A673 (cell line): ENCODE results near the gene IFT122. TPM values are rescaled to one million over a fixed set of nuclear protein-coding genes. Genes with fewer than 3 reads are reported as not detected.
A peak's percentile ranks its signal among the peaks of the same experiment; 100 is the strongest.
"Not testable (repeated sequence)": the region's sequence is repeated elsewhere in the genome, so short reads cannot be mapped to it uniquely, and the experiment has no call there.

ENCODE experiments used
- BruUV-seq: library from RNA; stranded (reverse); fragments of 400-500 nt; replicated peaks from 2 replicates; lab custom pipeline; 2021; lab: Mats Ljungman, UMichigan
- CTCF ChIA-PET: fragments of 300-600 bp; sonication (Branson Sonifier 250); formaldehyde crosslinking; loops from one replicate; lab custom pipeline; 2022; ENCODE audit warnings: antibody characterized with exemption; lab: Charles Lee
- POLR2A ChIA-PET: fragments of 300-600 bp; sonication (Branson Sonifier 250); formaldehyde crosslinking; loops from one replicate; lab custom pipeline; 2022; ENCODE audit warnings: antibody characterized with exemption; ENCODE audit not compliant: low non-redundant PET; lab: Charles Lee
- DNase-seq: peaks from one replicate; pipeline ENCODE4 v3.0.0-alpha.2; 2015; ENCODE audit warnings: low spot score
- H3K27ac ChIP-seq: fragments of 200-600 bp; sonication (generic); 2 replicates; pipeline ENCODE4 v1.5.1; 2016; ENCODE audit warnings: mixed run types, low read depth, mild to moderate bottlenecking, mixed read lengths, antibody characterized with exemption, low read length; ENCODE audit not compliant: poor library complexity, severe bottlenecking
- H3K27me3 ChIP-seq: fragments of 200-600 bp; sonication (generic); replicated peaks from 2 replicates; pipeline ENCODE4 v1.6.1; 2017; ENCODE audit warnings: mixed run types, low read depth, mild to moderate bottlenecking, mixed read lengths, antibody characterized with exemption, low read length; ENCODE audit not compliant: insufficient read depth, poor library complexity
- H3K36me3 ChIP-seq: fragments of 200-600 bp; sonication (generic); 2 replicates; pipeline ENCODE4 v1.6.1; 2016; ENCODE audit warnings: mixed run types, mild to moderate bottlenecking, mixed read lengths, antibody characterized with exemption, low read length; ENCODE audit not compliant: insufficient read depth, poor library complexity, severe bottlenecking
- H3K4me1 ChIP-seq: fragments of 200-600 bp; sonication (generic); 2 replicates; pipeline ENCODE4 v1.6.1; 2017; ENCODE audit warnings: mixed run types, mild to moderate bottlenecking, mixed read lengths, antibody characterized with exemption, low read length; ENCODE audit not compliant: insufficient read depth, poor library complexity, severe bottlenecking
- H3K4me3 ChIP-seq: fragments of 200-600 bp; sonication (generic); 2 replicates; pipeline ENCODE4 v1.5.1; 2016; ENCODE audit warnings: low read depth, mixed run types, mild to moderate bottlenecking, mixed read lengths, low read length; ENCODE audit not compliant: poor library complexity, severe bottlenecking
- H3K9me3 ChIP-seq: fragments of 200-600 bp; sonication (generic); 2 replicates; pipeline ENCODE4 v1.6.1; 2016; ENCODE audit warnings: mixed run types, low read depth, mild to moderate bottlenecking, mixed read lengths, antibody characterized with exemption, low read length; ENCODE audit not compliant: poor library complexity, severe bottlenecking
- CTCF ChIP-seq: fragments of 300-800, 200-600 bp; sonication (generic); conservative IDR thresholded peaks from 2 replicates; pipeline ENCODE4 v1.5.1; 2017; ENCODE audit warnings: low read depth, mild to moderate bottlenecking, antibody characterized with exemption, low read length, moderate library complexity, mixed read lengths
- EZH2 ChIP-seq: fragments of 200-600 bp; sonication (generic); IDR thresholded peaks from 2 replicates; pipeline ENCODE4 v1.6.1; 2017; ENCODE audit warnings: borderline replicate concordance, low read depth, mild to moderate bottlenecking, mixed read lengths, antibody characterized with exemption, low read length; ENCODE audit not compliant: poor library complexity, severe bottlenecking
- intact Hi-C: fragments of 100-400 bp; cut with micrococcal nuclease; formaldehyde crosslinking; loops from one replicate; pipeline ENCODE4 v1.10.0; 2022; ENCODE audit not compliant: unreplicated experiment
- total RNA-seq: library from RNA; stranded (reverse); gene quantifications from 2 replicates; pipeline ENCODE4 v1.2.3, GENCODE V29; 2021

Gene IFT122
- total RNA-seq, 1 experiment from 2014 or later: 48.2 TPM

GRCh38 chr3:129490273-129490675, 50.2 kb downstream of the IFT122 start:
- Histone ChIP-seq H3K27ac (no peak overlapping the region), H3K4me3 (no peak overlapping the region), H3K4me1 (no peaks in the 10 kb centered on the region), H3K9me3 (no peaks in the 10 kb centered on the region), H3K36me3 (peaks cover 4% of the 10 kb centered on the region), H3K27me3 (no peaks in the 10 kb centered on the region)
- POLR2A ChIA-PET: interaction anchor here (0.6 kb wide), 1 partner anchor 135 kb away, joined by 13 read pairs; no protein-coding TSS in a partner anchor
- DNase-seq: peak; percentile 87
- TF ChIP-seq EZH2 (no peak), CTCF (peak; percentile 86)
- CTCF ChIA-PET: interaction anchor here (0.6 to 1.6 kb wide), 10 partner anchors 28 to 452 kb away, joined by 3 to 16 read pairs (median 4); no protein-coding TSS in a partner anchor
- intact Hi-C loops: loop anchor here (2.0 to 10.0 kb wide), 5 partner anchors 119 to 505 kb away; no protein-coding TSS in a partner anchor
- BruUV-seq: no TSS peak

GRCh38 chr3:129491077-129491476, 51.1 kb downstream of the IFT122 start:
- CTCF ChIA-PET: interaction anchor here (1.6 kb wide), 1 partner anchor 338 kb away, joined by 16 read pairs; no protein-coding TSS in a partner anchor
- H3K36me3 ChIP-seq, POLR2A ChIA-PET, H3K27me3 ChIP-seq, BruUV-seq, H3K4me1 ChIP-seq, H3K27ac ChIP-seq, H3K4me3 ChIP-seq, H3K9me3 ChIP-seq, DNase-seq: not testable (repeated sequence)
- intact Hi-C loops: loop anchor here (2.0 to 10.0 kb wide), 5 partner anchors 118 to 504 kb away; no protein-coding TSS in a partner anchor

DNA sequence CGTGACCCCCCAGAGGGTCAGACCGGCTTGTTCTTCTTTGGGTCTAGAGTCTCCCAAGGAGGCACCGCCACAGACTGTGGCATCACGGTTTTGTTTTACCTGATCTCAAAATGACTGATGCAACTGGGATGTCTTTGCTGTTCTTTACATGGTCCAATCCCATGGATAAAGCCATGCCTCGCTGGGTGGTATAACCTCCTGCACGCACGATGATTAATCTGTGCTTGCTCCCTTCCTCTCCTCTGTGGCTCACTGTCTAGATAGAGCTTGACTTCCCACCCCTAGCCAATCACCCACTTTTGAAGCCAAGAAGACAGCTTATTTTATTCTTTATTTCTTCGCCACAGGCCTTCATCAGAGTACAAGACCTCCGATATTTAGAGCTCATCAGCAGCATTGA, 51.8 kb downstream of the IFT122 start:
- no peaks in the 10 kb centered on the region for H3K27me3 ChIP-seq
- DNase-seq: no peak
- ChIA-PET CTCF (interaction anchor here (0.6 kb wide), 1 partner anchor 12 kb away, joined by 8 read pairs; no protein-coding TSS in a partner anchor), POLR2A (no interaction called here)
- TF ChIP-seq EZH2: no peak
- no peak for TF ChIP-seq CTCF
- intact Hi-C loops: loop anchor here (2.0 to 10.0 kb wide), 5 partner anchors 117 to 503 kb away; no protein-coding TSS in a partner anchor
- H3K4me1 ChIP-seq: no peaks in the 10 kb centered on the region
- H3K36me3 ChIP-seq: peaks cover 4% of the 10 kb centered on the region
- no peak overlapping the region for H3K4me3 ChIP-seq
- no TSS peak for BruUV-seq
- no peaks in the 10 kb centered on the region for H3K9me3 ChIP-seq
- no peak overlapping the region for H3K27ac ChIP-seq
